H1 (cell line): ENCODE data around the gene GBF1. TPM values are rescaled to one million over a fixed set of nuclear protein-coding genes. Genes with fewer than 3 reads are reported as not detected.

ENCODE experiments used
- ASH2L ChIP-seq: fragments of 200-600, 300-600 bp; sonication (generic); IDR thresholded peaks from one replicate; pipeline ENCODE4 v1.7.1; 2017; ENCODE audit warnings: low read length
- JUN ChIP-seq: IDR thresholded peaks from 2 replicates; pipeline ENCODE4 v1.6.1; 2011; ENCODE audit warnings: low read depth, mild to moderate bottlenecking, improper control_type of control experiment, low read length
- RXRA ChIP-seq: IDR thresholded peaks from 2 replicates; pipeline ENCODE4 v1.6.1; 2011; ENCODE audit warnings: low read depth, mild to moderate bottlenecking, low read length, moderate library complexity; ENCODE audit not compliant: insufficient read depth
- polyA plus RNA-seq, 7 experiments: library from polyadenylated mRNA; depleted of rRNA in 3 of 7; stranded (reverse) in 5 of 7; unstranded in 2 of 7; fragments of >200 nt in 5 of 7; fragments of 200-250 nt in 2 of 7; gene quantifications; 1 replicate in 5 of 7; 2 replicates in 1 of 7; 4 replicates in 1 of 7; pipeline versions ENCODE4 v1.2.1 to v1.2.3, GENCODE V29; 2011 to 2013; ENCODE audit warnings: missing spikeins in 2 of 7, mixed read lengths in 2 of 7
- total RNA-seq: library from RNA; stranded (reverse); fragmentation: NEBNext Ultra II Directional; extraction: Animal tissue kit (Norgen Biotek cat#: 25700); gene quantifications from 2 replicates; pipeline ENCODE4 v1.2.1, GENCODE V29; 2021

Gene GBF1
- total and polyA plus RNA-seq, 2 of the 8 experiments (the other 6 are each of a cell fraction or from before 2014, with no cell fraction given) = 11.0 to 25.5 TPM

DNA sequence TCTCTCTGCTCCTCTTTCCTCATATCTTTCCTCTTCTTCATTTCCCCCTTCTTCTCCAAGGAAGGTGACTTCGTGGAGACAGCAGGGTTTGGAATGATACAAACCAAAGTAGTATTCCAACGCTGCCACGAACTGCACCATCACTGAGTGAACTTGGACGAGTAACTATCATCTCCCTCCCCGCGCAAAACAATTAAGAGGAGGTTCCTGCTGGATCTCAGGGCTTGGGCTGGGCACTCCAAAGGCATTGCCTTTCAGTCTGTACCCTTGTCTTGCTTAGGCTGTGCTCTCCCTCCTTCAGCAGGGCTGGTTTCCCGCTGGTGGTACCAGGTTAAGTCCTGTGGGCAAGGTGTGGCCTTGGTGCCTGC, 3.2 kb upstream of the GBF1 start (continued):
- TF ChIP-seq JUN = no peak
- no peak for TF ChIP-seq ASH2L
- no peak for TF ChIP-seq RXRA
- TF ChIP-seq, all 59 proteins: peak for 0
